SH-SY5Y (cell line): ENCODE measurements around the gene CD44.

Source experiments
- GATA2 ChIP-seq: IDR thresholded peaks from 2 replicates; pipeline ENCODE4 v1.6.1; 2011; ENCODE audit warnings: mild to moderate bottlenecking, low read depth, low read length
- GATA3 ChIP-seq: IDR thresholded peaks from 2 replicates; pipeline ENCODE4 v1.6.1; 2011; ENCODE audit warnings: low read depth, mild to moderate bottlenecking, low read length, moderate library complexity

- TF ChIP-seq GATA3 = no peak
- TF ChIP-seq GATA2 = no peak
Measured at GRCh38 chr11:35215945-35216344, 77.0 kb downstream of the CD44 start.
